ENCODE data around the gene CIDEC. TPM values are rescaled to one million over a fixed set of nuclear protein-coding genes. Genes with fewer than 3 reads are reported as not detected.

Gene CIDEC
- total and polyA plus RNA-seq, 2 of the 13 experiments (the other 11 are each of a cell fraction or from before 2014, with no cell fraction given) = 2.5 to 10.4 TPM

DNA sequence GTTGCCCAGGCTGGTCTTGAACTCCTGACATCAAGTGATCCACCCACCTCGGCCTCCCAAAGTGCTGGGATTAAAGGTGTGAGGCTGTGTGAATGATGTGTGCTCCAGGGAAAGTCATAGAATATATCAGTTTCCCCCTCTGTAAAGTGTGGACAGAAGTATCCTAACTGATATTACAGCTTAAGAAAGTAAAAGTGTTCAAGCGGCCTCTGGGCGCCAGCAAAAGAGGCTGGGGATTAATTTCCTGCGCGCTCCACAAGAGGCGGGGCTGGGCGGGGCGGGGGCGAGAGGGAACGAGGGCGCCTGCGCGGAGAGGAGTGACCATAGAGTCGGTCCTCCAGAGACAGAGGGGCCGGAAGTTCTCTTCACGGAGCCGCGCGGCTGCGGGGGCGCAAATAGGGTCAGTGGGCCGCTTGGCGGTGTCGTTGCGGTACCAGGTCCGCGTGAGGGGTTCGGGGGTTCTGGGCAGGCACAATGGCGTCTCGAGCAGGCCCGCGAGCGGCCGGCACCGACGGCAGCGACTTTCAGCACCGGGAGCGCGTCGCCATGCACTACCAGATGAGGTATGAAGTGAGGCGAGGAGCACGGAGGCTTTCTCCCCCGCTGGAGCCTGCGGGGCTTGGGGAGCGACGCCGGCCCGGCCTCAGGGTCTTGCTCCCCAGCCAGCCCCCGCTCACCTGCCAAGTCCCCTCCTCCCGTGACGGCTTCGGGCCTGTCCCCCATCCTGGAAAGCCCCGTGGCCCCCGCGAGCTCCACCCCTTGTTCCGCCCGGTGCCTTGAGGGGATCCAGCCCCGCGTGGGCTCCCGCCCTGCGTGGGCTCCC lies 10.4 kb upstream of the CIDEC start, which contains the start of gene JAGN1 (continued):
- TF ChIP-seq ZXDC (CRISPR knock-in tag; IDR thresholded peaks at IDR 0.05) = no peak
- TF ChIP-seq ZNF3 (CRISPR knock-in tag; IDR thresholded peaks at IDR 0.05) = no peak
- peak; percentile 94; the same call in 1 of the 2 replicates for TF ChIP-seq ZNF772 (CRISPR knock-in tag; IDR thresholded peaks at IDR 0.05)
- no peak for TF ChIP-seq ZBTB40 (IDR thresholded peaks at IDR 0.05)
- TF ChIP-seq ZBTB40 (CRISPR knock-in tag; IDR thresholded peaks at IDR 0.05) = peak; percentile 67; the same call in 1 of the 2 replicates
- peak; percentile 81 for TF ChIP-seq ZNF605 (CRISPR knock-in tag; IDR thresholded peaks at IDR 0.05)
- TF ChIP-seq ZNF547 (CRISPR knock-in tag; IDR thresholded peaks at IDR 0.05) = peak; percentile 84
- peak; percentile 37; the same call in 1 of the 2 replicates for TF ChIP-seq ZNF205 (CRISPR knock-in tag; IDR thresholded peaks at IDR 0.05)
- TF ChIP-seq ATM (IDR thresholded peaks at IDR 0.05; ENCODE audit: borderline replicate concordance) = no peak
- TF ChIP-seq ZBTB20 (CRISPR knock-in tag; IDR thresholded peaks at IDR 0.05; ENCODE audit: borderline replicate concordance, low read depth) = peak; percentile 93; the same call in 1 of the 2 replicates
- TF ChIP-seq ZBTB42 (CRISPR knock-in tag; IDR thresholded peaks at IDR 0.05) = no peak; the same call in 1 of the 2 replicates
- TF ChIP-seq CC2D1A (CRISPR knock-in tag; IDR thresholded peaks at IDR 0.05) = no peak
- no peak for TF ChIP-seq FIP1L1 (IDR thresholded peaks at IDR 0.05; ENCODE audit: borderline replicate concordance, insufficient read depth, low read depth, low read length)
- TF ChIP-seq RARA (CRISPR knock-in tag; IDR thresholded peaks at IDR 0.05) = no peak

Data from HepG2 (cell line).